Coronary artery (tissue), 2 donors: ENCODE measurements around the gene PFKP.

ENCODE experiments used
- DNase-seq: peaks from one replicate; pipeline ENCODE4 v3.0.0-alpha.2; 2017; ENCODE audit warnings: low spot score
- H3K27ac ChIP-seq, 2 donors: fragments of 200-600 bp; sonication (generic); one replicate each; pipeline ENCODE4 v1.5.1; 2016 to 2019
- H3K4me3 ChIP-seq: fragments of 200-600 bp; sonication (generic); 2 replicates; pipeline ENCODE4 v1.5.1; 2016; ENCODE audit warnings: mild to moderate bottlenecking, moderate library complexity
- CTCF ChIP-seq: fragments of 200-600 bp; sonication (generic); IDR thresholded peaks from one replicate; pipeline ENCODE4 v1.5.1; 2019; ENCODE audit warnings: antibody characterized with exemption

Gene PFKP

GRCh38 chr10:3152566-3152935 lies 85.2 kb downstream of the PFKP start:
- no peak for DNase-seq
- no peak overlapping the region for H3K27ac ChIP-seq
- TF ChIP-seq CTCF: no peak
- no peak overlapping the region for H3K4me3 ChIP-seq

- H3K27ac ChIP-seq: no peak overlapping the region
- TF ChIP-seq CTCF: no peak
- no peak for DNase-seq
- no peak overlapping the region for H3K4me3 ChIP-seq
These were observed 87.3 kb downstream of the PFKP start for GRCh38 chr10:3154666-3155065.

GRCh38 chr10:3159152-3159551 lies 91.8 kb downstream of the PFKP start:
- DNase-seq: no peak
- Histone ChIP-seq H3K27ac (no peak overlapping the region), H3K4me3 (no peak overlapping the region)
- TF ChIP-seq CTCF: no peak

- no peak overlapping the region for H3K4me3 ChIP-seq
- TF ChIP-seq CTCF: no peak
- no peak for DNase-seq
- H3K27ac ChIP-seq: no peak overlapping the region
These were observed 95.2 kb downstream of the PFKP start for GRCh38 chr10:3162533-3162932.

- no peak overlapping the region for H3K27ac ChIP-seq
- no peak overlapping the region for H3K4me3 ChIP-seq
- DNase-seq: no peak
- TF ChIP-seq CTCF: no peak
These were observed 96.5 kb downstream of the PFKP start for GRCh38 chr10:3163879-3164278.

- TF ChIP-seq CTCF: no peak
- H3K27ac ChIP-seq: no peak overlapping the region
- H3K4me3 ChIP-seq: no peak overlapping the region
- no peak for DNase-seq
These were observed 97.8 kb downstream of the PFKP start for GRCh38 chr10:3165196-3165595.

- no peak for TF ChIP-seq CTCF
- H3K4me3 ChIP-seq: no peak overlapping the region
- DNase-seq: no peak
- no peak overlapping the region for H3K27ac ChIP-seq
These were observed 99.3 kb downstream of the PFKP start for GRCh38 chr10:3166496-3167290.
